AG08395 (cell line): ENCODE results near the gene HOXB1.

Experiments
- DNase-seq: peaks from one replicate; pipeline ENCODE4 v3.0.0; 2012; ENCODE audit warnings: mixed read lengths, low spot score

The HOXB1 gene

DNA sequence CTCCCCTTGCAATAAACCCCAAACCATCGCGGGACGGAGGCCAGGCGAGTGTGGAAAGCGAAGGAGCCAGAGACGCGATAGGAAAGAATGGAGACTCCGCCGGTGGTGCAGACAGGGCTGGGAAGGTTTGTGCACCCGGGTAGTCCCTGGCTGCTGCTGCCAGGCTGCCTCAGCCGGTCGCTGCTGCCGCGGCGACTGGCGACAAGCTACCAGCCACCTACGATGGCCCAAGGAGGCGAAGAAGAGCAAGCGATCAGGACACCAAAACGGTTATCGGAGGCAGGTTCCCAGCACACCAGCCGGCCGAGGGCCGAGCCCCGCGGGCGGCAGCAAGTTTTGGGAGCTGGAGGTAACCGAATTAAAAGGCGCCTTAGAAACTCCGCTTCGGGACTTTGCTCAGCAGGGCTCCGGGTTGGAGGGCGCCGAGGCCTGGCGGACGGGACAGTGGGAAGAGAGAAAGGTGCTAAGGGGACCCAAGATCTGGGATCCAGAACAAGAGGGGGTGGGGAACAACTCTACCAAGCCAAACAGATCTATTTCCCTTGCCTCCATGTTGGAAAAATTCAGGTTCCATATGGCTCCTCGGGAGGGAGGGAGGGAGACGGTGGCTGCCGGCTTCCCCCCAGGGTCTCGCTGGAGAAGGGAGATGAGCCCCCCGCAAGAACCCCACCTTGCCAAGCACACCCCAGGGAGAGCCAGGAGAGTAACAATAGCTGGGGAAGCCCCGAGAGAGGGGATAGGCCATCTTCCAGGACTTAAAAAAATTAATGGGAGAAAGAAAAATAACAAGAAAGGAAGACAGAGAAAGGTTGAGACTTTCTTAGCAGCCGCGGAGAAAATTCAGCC lies 23.8 kb upstream of the HOXB1 start:
- no peak for DNase-seq

- no peak for DNase-seq
These were observed 23.0 kb upstream of the HOXB1 start for GRCh38 chr17:48553826-48554225.

- DNase-seq: no peak
These were observed 22.4 kb upstream of the HOXB1 start for GRCh38 chr17:48553190-48553547.

- no peak for DNase-seq
These were observed 21.8 kb upstream of the HOXB1 start for GRCh38 chr17:48552466-48553189.

DNA sequence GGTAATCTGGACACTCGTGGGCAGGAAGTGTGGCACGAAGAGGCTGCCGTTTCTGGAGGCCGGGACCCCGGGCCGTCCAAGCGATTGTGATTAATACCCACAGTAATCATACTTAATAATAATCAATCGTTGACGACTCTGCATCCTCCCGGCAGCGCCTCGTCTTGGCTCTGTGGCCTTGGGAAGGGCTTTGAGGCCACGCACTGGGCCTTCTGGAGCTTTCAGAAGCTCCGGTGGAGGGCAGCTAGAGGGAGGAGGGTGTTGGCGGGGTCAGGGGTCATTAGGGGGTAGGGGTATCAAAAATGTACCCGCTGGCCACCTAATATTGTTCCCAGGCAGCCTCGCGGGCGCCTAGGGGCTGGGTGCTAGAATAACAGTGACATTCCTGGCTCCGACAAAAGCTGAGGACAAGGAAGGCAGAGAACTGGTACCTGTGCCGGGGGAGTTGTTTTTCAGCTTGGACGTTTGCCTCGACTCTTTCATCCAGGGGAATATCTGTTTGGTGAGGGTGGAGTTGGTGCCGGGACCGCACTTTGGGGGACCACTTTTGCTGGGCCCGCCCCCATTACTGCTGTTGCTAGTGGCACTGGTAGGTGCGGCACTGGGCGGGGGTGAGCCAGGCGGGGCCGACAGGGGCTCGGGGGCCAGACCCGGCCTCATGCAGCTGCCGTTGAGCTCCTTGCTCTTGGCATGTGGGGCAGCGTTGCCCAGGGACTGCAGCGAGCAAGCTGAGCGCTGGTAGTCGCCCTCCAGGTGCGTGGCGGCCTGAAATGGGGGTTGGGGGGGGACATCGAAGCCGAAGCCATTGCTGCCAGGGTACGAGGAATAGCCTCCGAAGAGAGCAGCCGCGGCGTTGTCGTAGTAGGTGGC lies 21.0 kb upstream of the HOXB1 start:
- DNase-seq: no peak

- no peak for DNase-seq
These were observed 20.4 kb upstream of the HOXB1 start for GRCh38 chr17:48551214-48551555.

DNA sequence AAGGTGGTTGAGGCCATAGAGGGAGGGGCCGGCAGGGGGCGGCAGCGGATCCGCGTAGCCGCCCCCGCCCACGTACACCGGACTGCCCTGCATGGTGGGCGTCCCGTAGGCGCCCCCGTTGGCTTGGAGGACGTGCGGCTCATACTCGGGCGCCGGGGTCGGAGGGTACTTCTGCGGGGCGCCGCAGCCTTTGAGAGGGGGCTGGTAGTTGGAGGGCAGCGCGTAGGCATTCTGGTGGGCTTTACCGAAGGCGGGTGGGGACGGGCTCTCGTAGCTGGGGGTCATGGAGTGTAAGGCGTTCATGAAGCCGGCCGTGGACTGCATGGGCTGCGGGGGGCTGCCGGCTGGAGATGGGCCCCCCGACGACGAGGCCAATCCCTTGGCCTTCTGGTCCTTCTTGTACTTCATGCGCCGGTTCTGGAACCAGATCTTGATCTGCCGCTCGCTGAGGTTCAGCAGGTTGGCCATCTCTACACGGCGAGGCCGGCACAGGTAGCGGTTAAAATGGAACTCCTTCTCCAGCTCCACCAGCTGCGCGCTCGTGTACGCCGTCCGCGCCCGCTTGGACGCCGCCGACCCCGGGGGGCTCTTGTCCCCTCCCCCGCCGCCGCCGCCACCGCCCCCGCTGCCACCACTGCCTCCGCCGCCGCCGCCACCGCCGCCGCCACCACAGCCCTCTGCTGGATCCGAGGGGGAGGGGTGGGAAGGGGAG lies 19.8 kb upstream of the HOXB1 start:
- DNase-seq: no peak

DNA sequence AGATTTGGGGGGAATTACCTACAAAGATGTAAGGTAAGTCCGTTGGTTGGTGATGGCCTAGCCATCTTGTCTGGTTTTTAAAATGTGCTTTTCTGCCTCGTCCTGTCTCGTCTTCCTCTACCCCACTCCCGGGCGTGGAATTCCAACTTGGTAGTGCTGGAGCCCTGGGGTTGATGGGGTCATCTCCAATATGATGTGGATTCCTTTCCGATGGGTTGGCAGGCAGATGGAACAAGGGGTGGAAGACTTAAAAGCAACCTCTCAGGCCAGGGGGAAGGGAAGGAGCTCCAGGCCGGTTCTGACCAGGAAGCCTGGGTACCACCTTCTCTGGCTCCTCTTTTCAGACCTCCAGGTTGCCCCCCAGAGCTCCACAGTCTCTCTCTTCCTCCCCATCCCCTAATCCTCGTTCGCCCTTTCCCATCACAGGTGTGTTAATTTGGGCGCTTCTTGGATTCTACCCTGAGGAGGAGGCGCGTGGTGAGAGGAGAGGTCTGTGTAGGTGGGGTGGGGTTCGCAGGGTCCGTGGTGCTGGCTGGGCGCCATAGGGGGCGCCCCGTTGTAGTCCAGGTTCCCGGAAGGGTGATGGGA lies 19.2 kb upstream of the HOXB1 start:
- DNase-seq: peak; percentile 72

- DNase-seq: no peak
These were observed 18.4 kb upstream of the HOXB1 start for GRCh38 chr17:48549281-48549630.

DNA sequence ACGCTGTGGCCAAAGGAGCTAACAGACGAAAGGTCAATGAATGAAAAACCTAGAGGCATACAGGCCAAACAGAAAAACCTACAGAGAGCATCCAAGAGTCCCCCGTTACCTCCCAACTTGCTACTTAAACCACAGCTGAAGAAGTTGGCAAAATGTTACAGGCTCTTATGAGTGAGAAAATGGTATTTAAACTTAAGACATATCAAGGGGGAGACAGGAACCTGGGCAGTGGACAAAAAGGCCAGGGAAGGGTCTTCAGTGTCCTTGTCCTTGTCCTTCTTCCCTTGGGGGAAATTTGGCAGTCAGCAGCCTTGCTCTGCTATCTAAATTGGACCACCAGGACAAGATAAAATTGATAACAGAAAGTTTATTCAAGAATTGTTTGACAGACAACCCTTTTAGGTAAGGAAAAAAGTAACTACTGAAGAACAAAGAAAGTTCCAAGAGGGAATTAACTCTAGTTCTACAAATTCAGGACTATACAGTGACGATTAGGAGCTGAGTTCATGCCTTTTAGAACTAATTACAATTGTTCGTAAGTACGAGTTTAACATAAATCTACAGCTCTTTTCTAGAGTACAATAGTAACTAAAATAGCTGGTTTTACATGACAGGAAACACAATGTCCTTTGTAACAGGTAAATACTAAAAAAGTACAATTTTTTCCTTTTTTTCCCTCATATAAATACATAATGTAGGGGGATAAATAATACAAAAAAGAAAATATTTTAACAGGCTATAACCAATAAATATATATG lies 17.9 kb upstream of the HOXB1 start:
- DNase-seq: no peak

DNA sequence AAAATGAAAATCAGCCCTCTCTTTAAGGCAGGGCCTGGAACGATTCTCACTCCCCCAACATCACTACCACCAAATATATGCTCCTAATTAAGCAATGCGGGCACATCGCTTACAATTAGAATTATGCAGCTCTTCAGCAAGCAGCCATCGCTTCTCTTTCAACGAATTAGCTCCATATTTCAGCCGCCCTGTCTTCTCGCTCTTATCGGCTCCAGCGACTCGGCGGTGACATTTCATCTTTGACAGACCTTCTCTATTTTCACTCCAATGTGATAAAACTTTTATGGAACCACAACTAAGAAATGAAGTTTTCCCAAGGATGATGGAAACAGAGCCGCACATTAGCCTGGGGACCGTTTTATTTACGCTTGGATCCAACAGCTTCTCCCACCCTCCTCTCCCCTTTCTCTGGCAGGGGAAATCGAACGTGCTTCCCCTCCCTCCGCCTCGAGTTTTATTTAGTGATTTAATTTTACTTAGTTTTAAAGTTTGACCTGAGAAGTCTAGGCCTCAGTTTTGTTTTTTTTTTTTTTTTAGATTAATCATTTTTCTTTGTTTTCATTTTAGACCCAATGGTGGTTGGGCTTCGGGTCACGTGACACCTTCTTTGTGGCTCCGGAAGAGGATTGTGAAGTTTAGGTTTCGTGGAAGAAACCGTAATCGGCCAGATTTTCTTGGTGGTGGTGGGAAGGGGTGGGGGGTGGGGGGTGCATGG lies 17.2 kb upstream of the HOXB1 start:
- no peak for DNase-seq

GRCh38 chr17:48546924-48547807 lies 16.4 kb upstream of the HOXB1 start:
- no peak for DNase-seq

- no peak for DNase-seq
These were observed 15.5 kb upstream of the HOXB1 start for GRCh38 chr17:48546137-48546923.

GRCh38 chr17:48545539-48545938 lies 14.7 kb upstream of the HOXB1 start:
- no peak for DNase-seq

DNA sequence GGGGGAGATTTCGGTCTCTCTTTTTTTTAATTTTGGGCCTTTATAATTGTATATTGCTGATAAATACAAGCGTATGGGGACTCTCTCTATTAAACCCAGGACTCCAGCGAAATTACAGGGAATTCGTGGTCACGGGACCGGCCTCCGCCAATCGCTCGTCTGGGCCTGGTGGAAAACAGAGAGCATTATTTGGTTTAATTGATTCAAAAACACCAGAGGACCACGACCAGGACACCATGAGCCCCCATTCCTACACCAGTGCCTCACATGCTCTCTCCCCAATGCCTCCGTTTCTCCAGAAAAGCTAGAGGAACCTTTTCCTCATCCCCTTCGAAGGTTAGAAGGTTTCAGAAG lies 14.2 kb upstream of the HOXB1 start, which contains the start of gene HOXB2:
Gene HOXB2, minus strand, starts transcription at position 88 of the 354 bp plus-strand sequence. CDS start 198 bp downstream, outside the sequence.
- no peak for DNase-seq

DNA sequence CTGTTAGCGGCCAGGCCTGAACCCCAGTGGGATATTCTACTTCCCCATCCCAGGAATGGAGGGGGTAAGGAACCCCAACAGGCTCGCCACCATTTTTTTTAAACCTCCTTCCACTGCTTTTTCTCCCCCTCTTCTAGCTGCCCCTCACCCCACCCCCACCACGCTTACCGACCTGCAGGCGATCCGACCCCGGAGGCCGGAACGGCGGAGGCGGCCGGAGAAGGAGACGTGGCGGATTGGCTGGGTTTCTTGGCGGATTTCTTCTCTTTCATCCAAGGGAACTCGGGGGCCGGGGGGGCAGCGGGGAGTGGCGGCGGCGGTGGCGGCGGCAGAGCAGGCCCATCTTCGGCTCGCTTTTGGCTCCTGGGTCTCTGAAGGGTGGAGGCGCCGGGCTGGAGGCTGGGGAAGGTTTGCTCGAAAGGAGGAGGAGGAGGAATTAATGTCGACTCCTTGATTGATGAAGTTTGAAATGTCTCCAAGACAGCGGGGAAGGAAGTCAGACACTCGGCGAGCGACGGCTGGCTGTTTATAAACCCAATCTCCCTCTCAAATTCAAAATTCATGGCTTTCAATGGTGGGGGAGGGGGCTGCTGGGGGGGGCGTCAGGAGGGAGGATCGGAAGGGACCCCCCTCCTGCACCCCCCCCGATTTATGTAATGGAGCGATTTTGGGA lies 13.7 kb upstream of the HOXB1 start:
- DNase-seq: peak; percentile 78

DNA sequence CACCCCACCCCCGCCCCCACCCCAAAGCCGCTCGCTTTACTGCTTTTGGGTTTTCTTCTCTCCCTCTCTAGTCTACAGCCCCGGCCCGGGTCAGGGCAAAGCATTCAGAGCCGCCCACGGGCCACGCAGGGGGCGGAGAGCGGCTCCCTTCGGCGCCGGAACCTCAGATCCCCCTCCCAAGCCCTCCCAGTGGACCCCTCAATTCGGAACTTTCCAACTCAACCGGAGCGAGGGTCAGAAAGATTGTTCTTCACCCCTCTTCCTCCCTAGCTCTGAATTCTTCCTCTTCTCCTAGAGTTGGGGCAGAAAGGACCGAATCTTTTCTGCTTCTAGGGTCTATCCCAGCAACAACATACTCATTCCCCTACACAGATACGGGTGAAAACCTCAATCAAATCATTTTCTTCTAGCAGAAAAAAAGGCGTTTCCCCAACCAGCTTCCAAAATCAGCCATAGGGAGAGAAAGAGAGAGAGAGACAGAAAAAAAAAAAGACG lies 13.1 kb upstream of the HOXB1 start:
- no peak for DNase-seq
